ENCODE results near the gene GPC1. TPM values are rescaled to one million over a fixed set of nuclear protein-coding genes. Genes with fewer than 3 reads are reported as not detected.
A peak's percentile ranks its signal among the peaks of the same experiment; 100 is the strongest.

The GPC1 gene
- total RNA-seq, 2 donors from 2014 or later = 80.7 to 447 TPM

DNA sequence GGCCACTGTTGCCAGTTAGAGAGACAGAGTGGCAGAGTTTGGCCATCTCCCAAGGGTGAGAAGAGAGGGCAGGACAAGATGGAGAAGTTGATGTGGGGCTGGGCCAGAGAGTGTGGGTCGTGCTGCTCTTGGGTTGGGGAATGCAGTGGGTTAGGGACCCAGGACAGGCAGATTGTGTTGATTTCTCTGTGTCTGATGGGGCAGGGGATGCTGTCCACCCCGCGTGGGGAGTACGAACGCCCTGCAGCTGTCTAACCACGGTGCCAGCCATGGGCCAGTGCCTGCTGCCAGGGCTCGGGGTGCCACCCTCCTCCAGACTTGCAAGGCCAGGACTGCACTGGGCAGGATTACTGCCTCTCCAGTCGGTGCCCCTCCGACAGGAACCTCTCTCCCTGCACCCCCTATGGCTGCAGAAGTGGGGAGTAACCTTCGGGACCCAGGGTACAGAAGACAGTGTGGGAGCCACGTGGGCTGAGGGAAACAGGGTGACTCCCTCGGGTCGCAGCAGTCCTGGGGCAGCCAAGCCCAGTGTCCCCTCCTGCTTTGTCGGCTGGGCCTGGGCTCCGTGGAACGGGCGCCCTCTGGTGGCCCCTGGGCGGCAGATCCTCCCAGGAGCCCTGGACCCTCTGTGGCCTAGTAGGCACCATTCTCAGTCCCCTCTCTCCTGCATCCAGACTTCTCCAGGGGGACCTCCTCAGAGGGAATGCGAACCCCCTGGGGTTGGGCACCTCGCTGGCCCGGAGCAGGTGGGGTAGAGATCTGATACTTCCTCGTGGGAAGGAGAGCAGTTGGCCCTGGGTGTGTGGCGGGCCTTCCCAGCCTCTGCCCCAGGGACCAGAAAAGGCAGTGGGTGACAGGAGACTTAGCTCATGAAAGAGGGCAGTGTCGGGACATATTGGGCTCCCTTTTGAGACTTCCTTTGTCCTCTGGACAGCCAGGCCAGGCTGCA, 2.7 kb downstream of the GPC1 start:
- Histone ChIP-seq H3K9me3 (no peaks in the 10 kb centered on the region), H3K4me3 (no peak overlapping the region), H3K4me1 (replicated peaks) (peaks cover 23% of the 10 kb centered on the region), H3K27ac (peak overlapping the region; percentile 4 to 38), H3K36me3 (no peaks in the 10 kb centered on the region), H3K27me3 (replicated peaks; ENCODE audit: insufficient read depth) (no peaks in the 10 kb centered on the region)
- 18% methylated on average over 24 of the region's 24 CpGs for WGBS
- peak; percentile 66 for DNase-seq (ENCODE audit: low spot score)
- intact Hi-C loops (cut with DNase I) = loop anchor here (1.0 to 2.0 kb wide), 2 partner anchors 139 to 205 kb away; no protein-coding TSS in a partner anchor
- TF ChIP-seq POLR2A (IDR thresholded peaks at IDR 0.05) (peak; percentile 24), POLR2AphosphoS5 (IDR thresholded peaks at IDR 0.05) (peak; percentile 68)
- TF ChIP-seq, protein P1, sequence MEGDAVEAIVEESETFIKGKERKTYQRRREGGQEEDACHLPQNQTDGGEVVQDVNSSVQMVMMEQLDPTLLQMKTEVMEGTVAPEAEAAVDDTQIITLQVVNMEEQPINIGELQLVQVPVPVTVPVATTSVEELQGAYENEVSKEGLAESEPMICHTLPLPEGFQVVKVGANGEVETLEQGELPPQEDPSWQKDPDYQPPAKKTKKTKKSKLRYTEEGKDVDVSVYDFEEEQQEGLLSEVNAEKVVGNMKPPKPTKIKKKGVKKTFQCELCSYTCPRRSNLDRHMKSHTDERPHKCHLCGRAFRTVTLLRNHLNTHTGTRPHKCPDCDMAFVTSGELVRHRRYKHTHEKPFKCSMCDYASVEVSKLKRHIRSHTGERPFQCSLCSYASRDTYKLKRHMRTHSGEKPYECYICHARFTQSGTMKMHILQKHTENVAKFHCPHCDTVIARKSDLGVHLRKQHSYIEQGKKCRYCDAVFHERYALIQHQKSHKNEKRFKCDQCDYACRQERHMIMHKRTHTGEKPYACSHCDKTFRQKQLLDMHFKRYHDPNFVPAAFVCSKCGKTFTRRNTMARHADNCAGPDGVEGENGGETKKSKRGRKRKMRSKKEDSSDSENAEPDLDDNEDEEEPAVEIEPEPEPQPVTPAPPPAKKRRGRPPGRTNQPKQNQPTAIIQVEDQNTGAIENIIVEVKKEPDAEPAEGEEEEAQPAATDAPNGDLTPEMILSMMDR (IDR thresholded peaks at IDR 0.05) = peak; percentile 89 to 97 (median 93)

DNA sequence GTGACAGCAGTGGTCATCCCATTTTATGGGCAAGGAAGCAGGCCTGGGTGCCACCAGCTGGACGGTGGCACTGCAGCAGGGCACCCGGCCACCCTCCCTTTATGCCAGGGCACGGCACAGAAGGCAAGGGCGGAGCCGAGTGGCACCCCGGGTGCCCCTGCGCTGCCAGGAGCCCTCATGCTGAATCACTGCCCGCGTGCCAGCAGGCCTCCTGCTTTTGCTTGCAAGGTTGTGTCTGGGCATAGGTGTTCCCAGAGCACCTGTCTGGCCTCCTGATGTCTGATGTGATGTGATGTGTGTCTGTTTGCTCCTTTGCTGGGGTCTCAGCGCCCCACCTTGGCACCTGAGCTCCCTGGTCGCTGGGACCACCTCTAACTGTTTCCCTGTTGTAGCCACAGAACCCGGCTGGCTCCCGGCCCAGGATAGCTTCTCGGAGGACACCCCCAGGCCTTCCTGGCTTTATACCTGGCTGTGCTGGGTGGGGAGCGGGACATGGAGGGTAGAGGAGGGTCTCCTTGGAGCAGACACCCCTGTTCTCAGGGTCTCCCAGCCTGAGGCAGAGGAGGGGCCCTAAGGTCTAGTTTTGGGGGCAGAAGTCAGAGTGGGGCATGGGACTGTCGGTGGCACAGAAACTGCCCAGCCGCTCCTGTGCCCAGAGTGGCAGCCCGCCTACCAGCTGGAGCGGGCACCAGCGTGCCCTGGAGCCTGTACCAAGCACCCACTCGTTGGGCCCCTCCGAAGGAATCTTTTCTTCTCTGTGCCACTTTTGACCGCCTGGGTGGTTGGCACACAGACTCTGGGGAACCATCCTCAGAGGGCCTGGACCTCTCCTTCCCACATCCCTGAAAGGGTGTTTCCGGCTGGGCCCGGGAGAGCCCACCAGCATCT, 3.6 kb downstream of the GPC1 start:
- DNase-seq (ENCODE audit: low spot score) = no peak
- Histone ChIP-seq H3K27me3 (replicated peaks; ENCODE audit: insufficient read depth) (no peaks in the 10 kb centered on the region), H3K27ac (peak overlapping the region in 1 of 2 donors; percentile 38), H3K9me3 (no peaks in the 10 kb centered on the region), H3K36me3 (no peaks in the 10 kb centered on the region), H3K4me3 (no peak overlapping the region), H3K4me1 (replicated peaks) (peaks cover 23% of the 10 kb centered on the region)
- intact Hi-C loops (cut with DNase I) = loop anchor here (1.0 to 2.0 kb wide), 2 partner anchors 140 to 206 kb away; no protein-coding TSS in a partner anchor
- TF ChIP-seq POLR2A (IDR thresholded peaks at IDR 0.05) (peak; percentile 25), POLR2AphosphoS5 (IDR thresholded peaks at IDR 0.05) (no peak)
- TF ChIP-seq, protein P1 (IDR thresholded peaks at IDR 0.05) = no peak
- WGBS = 61% methylated on average over 25 of the region's 25 CpGs

DNA sequence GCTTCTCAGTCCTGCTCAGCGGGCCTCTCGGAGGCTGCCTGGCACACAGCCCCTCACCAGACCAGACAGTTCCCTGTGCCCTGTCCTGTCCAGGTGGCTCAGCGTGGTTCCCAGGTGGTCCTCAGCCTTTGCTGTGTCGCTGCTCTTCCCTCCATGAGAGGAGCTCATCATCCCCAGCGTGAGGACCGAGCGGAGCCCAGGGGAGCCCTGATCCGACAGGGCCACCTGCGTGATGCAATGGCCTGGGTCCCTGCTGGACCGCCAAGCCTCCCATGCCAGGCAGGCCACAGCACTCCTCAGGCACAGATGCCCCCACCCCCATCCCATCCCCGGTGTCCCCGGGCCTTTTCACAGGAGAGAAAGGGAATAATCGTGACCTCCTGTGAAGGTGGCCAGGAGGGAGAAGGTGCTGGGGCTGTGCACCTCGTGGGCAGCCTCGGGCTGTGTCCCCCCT, 4.3 kb downstream of the GPC1 start:
- Histone ChIP-seq H3K27me3 (replicated peaks; ENCODE audit: insufficient read depth) (no peaks in the 10 kb centered on the region), H3K4me3 (no peak overlapping the region), H3K36me3 (no peaks in the 10 kb centered on the region), H3K4me1 (replicated peaks) (peaks cover 23% of the 10 kb centered on the region), H3K9me3 (no peaks in the 10 kb centered on the region), H3K27ac (no peak overlapping the region)
- TF ChIP-seq POLR2AphosphoS5 (IDR thresholded peaks at IDR 0.05) (no peak), POLR2A (IDR thresholded peaks at IDR 0.05) (no peak)
- TF ChIP-seq, protein P1 (IDR thresholded peaks at IDR 0.05) = no peak
- no peak for DNase-seq (ENCODE audit: low spot score)
- intact Hi-C loops (cut with DNase I) = loop anchor here (2.0 kb wide), 1 partner anchor 141 kb away; no protein-coding TSS in a partner anchor
- WGBS = 91% methylated on average over 15 of the region's 15 CpGs

DNA sequence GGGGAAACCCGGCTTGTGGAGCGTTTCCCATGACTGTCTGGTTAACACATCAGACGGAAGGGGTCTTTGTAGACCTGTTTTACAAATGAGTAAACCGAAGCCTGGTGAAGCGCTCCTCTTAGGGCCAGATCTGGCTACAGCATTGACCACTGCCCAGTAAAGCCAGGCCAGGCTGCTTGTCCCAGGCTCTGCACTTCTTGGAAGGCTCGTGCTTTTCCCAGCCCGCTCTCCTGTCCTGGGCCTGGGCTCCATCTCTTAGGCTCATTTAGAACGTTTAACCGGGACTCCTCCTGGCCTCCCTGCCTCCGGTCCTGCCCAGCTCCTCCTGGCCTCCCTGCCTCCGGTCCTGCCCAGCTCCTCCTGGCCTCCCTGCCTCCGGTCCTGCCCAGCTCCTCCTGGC, 4.8 kb downstream of the GPC1 start:
- intact Hi-C loops (cut with DNase I) = no loop called here
- DNase-seq (ENCODE audit: low spot score) = no peak
- WGBS = 95% methylated on average over 11 of the region's 12 CpGs

More for the DNA sequence above, 4.8 kb downstream of the GPC1 start:
- Histone ChIP-seq H3K36me3 (no peaks in the 10 kb centered on the region), H3K4me1 (replicated peaks) (peaks cover 23% of the 10 kb centered on the region), H3K9me3 (no peaks in the 10 kb centered on the region), H3K27me3 (replicated peaks; ENCODE audit: insufficient read depth) (no peaks in the 10 kb centered on the region), H3K4me3 (no peak overlapping the region), H3K27ac (no peak overlapping the region)
- TF ChIP-seq, protein P1 (IDR thresholded peaks at IDR 0.05) = no peak
- TF ChIP-seq POLR2A (IDR thresholded peaks at IDR 0.05) (no peak), POLR2AphosphoS5 (IDR thresholded peaks at IDR 0.05) (no peak)
